Colonic mucosa (tissue), 4 donors: ENCODE data around the gene STK17B. TPM values are rescaled to one million over a fixed set of nuclear protein-coding genes. Genes with fewer than 3 reads are reported as not detected.

Source experiments
- DNase-seq: peaks from one replicate; pipeline ENCODE4 v3.0.0-alpha.2; 2020
- H3K27ac ChIP-seq: fragments of 200-600 bp; one replicate; pipeline ENCODE4 v1.8.0; 2021
- H3K27me3 ChIP-seq: fragments of 200-600 bp; one replicate; pipeline ENCODE4 v1.8.0; 2021
- H3K36me3 ChIP-seq: fragments of 200-600 bp; one replicate; pipeline ENCODE4 v1.8.0; 2021
- H3K4me1 ChIP-seq: fragments of 200-600 bp; one replicate; pipeline ENCODE4 v1.8.0; 2021; ENCODE audit warnings: mild to moderate bottlenecking
- H3K4me3 ChIP-seq: fragments of 200-600 bp; one replicate; pipeline ENCODE4 v1.8.0; 2021
- H3K9ac ChIP-seq, 2 donors: one replicate each; pipeline ENCODE4 v1.7.0; 2013; ENCODE audit warnings: control low read depth in 2 of 2, low read depth in 2 of 2, low read length in 2 of 2
- H3K9me3 ChIP-seq: fragments of 200-600 bp; one replicate; pipeline ENCODE4 v1.8.0; 2021
- intact Hi-C: fragments of 100-400 bp; cut with DNase I; formaldehyde crosslinking; loops from one replicate; pipeline ENCODE4 v1.14.1; 2022
- total RNA-seq, 2 donors: library from RNA; stranded (reverse); fragmentation: NEBNext Ultra II Directional in 1 of 2; extraction: Animal tissue kit (Norgen Biotek cat#: 25700) in 1 of 2; gene quantifications; one replicate each; pipeline ENCODE4 v1.2.1, GENCODE V29; 2021
- TF ChIP-seq, protein P1 (sequence below): fragments of 200-600 bp; IDR thresholded peaks from one replicate; pipeline ENCODE4 v1.8.0; 2022; ENCODE audit warnings: antibody characterized with exemption, mild to moderate bottlenecking
- donor health status: healthy.
- donor health status: DM: no; HTN: no; CAD: no.
- donor health status: DM: no; HTN: no; CAD: no.

The STK17B gene
- total RNA-seq, 2 donors from 2014 or later, result 13.9 to 40.5 TPM

DNA sequence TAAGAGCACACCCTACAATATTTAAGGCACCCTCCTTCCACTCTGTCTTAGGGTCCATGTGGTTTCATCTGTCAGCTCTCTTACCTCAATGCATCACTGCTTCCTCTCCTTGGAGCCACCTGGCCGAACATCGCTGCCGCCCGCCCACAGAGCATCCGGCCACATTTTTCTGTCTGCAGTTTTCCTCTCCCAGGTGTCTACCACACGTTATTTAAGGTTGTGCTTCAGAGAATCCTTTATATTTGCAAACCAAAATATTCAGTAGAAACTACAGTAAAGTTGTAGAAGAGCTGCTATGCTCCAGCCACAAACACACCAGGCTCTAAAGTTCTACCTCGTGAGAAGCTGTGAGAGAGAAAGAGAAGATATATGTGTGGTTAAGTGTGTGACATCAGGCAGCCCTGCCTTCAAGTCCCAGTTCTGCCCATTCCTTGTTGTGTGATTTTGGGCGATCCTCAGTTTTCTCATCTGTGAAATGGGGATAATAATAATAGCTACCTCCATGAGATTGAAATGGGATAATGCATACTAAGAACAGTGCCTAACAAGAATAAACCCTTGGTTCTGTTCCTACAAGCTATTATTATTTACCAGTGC, 4.9 kb upstream of the STK17B start:
- no peaks in the 10 kb centered on the region for H3K27me3 ChIP-seq
- H3K4me1 ChIP-seq, result no peaks in the 10 kb centered on the region
- H3K9me3 ChIP-seq, result no peaks in the 10 kb centered on the region
- intact Hi-C loops, result loop anchor here (10.0 kb wide), 1 partner anchor 101 kb away; no protein-coding TSS in a partner anchor
- TF ChIP-seq, protein P1, sequence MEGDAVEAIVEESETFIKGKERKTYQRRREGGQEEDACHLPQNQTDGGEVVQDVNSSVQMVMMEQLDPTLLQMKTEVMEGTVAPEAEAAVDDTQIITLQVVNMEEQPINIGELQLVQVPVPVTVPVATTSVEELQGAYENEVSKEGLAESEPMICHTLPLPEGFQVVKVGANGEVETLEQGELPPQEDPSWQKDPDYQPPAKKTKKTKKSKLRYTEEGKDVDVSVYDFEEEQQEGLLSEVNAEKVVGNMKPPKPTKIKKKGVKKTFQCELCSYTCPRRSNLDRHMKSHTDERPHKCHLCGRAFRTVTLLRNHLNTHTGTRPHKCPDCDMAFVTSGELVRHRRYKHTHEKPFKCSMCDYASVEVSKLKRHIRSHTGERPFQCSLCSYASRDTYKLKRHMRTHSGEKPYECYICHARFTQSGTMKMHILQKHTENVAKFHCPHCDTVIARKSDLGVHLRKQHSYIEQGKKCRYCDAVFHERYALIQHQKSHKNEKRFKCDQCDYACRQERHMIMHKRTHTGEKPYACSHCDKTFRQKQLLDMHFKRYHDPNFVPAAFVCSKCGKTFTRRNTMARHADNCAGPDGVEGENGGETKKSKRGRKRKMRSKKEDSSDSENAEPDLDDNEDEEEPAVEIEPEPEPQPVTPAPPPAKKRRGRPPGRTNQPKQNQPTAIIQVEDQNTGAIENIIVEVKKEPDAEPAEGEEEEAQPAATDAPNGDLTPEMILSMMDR, result no peak
- no peak overlapping the region for H3K4me3 ChIP-seq
- H3K9ac ChIP-seq, result no peak overlapping the region
- H3K36me3 ChIP-seq, result no peaks in the 10 kb centered on the region
- DNase-seq, result peak; percentile 38
- H3K27ac ChIP-seq, result peak overlapping the region; percentile 46

DNA sequence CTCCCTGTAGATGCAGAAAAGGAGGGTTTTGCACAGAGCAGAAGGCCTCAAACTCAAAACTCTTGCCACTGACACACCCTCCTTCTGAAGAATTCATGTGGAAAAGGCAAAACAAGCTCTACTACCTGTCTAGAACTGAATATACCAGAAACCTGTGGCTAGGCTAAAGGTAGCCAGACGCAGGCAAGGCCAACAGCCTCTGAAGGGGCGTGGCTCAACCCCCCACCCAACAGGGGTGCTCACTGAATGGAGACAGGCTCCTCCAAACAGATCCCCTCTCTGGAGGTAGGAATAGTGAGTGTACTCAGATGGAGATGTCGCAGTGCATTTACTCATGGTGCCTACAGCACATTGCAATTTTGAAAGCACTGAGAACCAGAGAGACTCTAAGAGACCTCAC, 3.0 kb upstream of the STK17B start:
- Histone ChIP-seq H3K9me3 (no peaks in the 10 kb centered on the region), H3K9ac (peak overlapping the region in 1 of 2 donors; percentile 9), H3K27ac (peak overlapping the region; percentile 1), H3K4me3 (no peak overlapping the region), H3K4me1 (no peaks in the 10 kb centered on the region), H3K36me3 (no peaks in the 10 kb centered on the region), H3K27me3 (no peaks in the 10 kb centered on the region)
- intact Hi-C loops, result loop anchor here (10.0 kb wide), 1 partner anchor 100 kb away; no protein-coding TSS in a partner anchor
- TF ChIP-seq, protein P1, result no peak
- no peak for DNase-seq

DNA sequence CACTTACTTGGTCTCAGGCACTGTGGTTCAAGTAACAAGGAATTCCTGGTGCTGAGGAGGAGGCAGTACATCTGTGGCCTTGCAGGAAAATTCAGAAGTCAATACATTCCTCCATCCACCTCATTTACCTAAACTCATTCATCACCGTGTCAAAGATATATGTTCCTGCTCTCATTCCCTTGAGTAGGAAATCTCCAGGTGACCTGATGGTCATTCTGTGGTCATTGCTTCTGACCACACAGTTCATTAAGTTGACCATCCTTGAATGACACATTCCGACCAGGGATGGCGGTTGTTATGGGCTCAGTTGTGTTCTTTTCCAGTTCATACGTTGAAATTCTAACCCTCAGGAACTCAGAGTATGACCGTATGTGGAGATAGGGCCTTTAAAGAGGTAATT, 2.1 kb upstream of the STK17B start:
- Histone ChIP-seq H3K9ac (peak overlapping the region in 1 of 2 donors; percentile 13), H3K4me3 (no peak overlapping the region), H3K27ac (no peak overlapping the region), H3K9me3 (no peaks in the 10 kb centered on the region), H3K4me1 (no peaks in the 10 kb centered on the region), H3K27me3 (no peaks in the 10 kb centered on the region), H3K36me3 (no peaks in the 10 kb centered on the region)
- intact Hi-C loops, result loop anchor here (10.0 kb wide), 1 partner anchor 99 kb away; no protein-coding TSS in a partner anchor
- no peak for DNase-seq
- TF ChIP-seq, protein P1, result no peak

DNA sequence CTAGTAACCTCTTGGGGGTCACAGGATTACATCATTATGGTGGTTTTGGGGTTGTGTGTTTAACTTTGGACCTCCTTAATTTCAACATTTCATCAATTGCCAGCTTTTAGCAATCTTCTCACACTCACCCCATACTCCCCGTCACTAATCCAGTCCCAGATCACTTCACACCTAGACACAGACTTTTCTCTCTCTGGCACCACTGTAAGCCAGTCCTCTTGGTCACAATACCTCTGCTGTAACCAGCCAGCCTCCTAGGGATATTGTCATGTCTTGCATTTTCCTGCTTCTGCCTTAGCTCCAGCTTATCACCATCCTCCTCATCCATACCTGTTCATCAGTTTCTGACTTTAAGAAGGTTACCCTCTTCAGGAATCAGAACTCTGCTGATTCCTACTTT, 1.6 kb upstream of the STK17B start:
- intact Hi-C loops, result loop anchor here (10.0 kb wide), 1 partner anchor 98 kb away; no protein-coding TSS in a partner anchor
- TF ChIP-seq, protein P1, result no peak
- Histone ChIP-seq H3K9me3 (no peaks in the 10 kb centered on the region), H3K9ac (peak overlapping the region in 1 of 2 donors; percentile 13), H3K27me3 (no peaks in the 10 kb centered on the region), H3K4me1 (no peaks in the 10 kb centered on the region), H3K4me3 (no peak overlapping the region), H3K27ac (no peak overlapping the region), H3K36me3 (no peaks in the 10 kb centered on the region)
- DNase-seq, result no peak

DNA sequence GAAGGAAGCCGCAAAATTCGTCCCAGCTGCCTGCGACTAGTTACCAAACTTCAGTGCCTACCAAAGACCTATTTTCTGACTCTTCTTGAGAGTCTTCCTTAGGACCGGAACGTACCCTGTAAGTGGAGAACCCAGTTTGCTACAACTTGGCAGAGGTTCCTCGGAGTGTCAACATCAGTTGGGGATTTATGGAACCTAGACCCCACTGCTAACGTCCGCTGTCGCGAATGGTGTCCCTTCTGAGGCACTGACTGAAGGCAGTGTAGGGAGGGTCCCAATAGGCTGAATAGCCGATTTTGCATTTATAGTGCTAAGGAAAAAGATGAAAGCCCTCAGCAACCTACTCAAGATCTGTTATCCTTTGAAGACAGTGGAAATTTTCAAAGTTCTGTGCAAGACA, 568 bp upstream of the STK17B start:
- TF ChIP-seq, protein P1, result no peak
- no peaks in the 10 kb centered on the region for H3K4me1 ChIP-seq
- no peaks in the 10 kb centered on the region for H3K36me3 ChIP-seq
- H3K4me3 ChIP-seq, result peak overlapping the region; percentile 32
- no peaks in the 10 kb centered on the region for H3K9me3 ChIP-seq
- intact Hi-C loops, result loop anchor here (10.0 kb wide), 1 partner anchor 97 kb away; no protein-coding TSS in a partner anchor
- no peaks in the 10 kb centered on the region for H3K27me3 ChIP-seq
- DNase-seq, result no peak
- peak overlapping the region; percentile 48 for H3K27ac ChIP-seq
- H3K9ac ChIP-seq, result peak overlapping the region; percentile 13 to 78
